GM12873 (cell line): Measurements from ENCODE around the gene TNN.

ENCODE experiments used
- TF ChIP-seq, protein P1 (sequence below): IDR thresholded peaks from 2 replicates; pipeline ENCODE4 v1.5.1; 2012; ENCODE audit warnings: low read depth, mild to moderate bottlenecking, moderate library complexity, low read length, control low read depth; ENCODE audit not compliant: insufficient read depth; ENCODE audit errors: missing control alignments

TNN gene

DNA sequence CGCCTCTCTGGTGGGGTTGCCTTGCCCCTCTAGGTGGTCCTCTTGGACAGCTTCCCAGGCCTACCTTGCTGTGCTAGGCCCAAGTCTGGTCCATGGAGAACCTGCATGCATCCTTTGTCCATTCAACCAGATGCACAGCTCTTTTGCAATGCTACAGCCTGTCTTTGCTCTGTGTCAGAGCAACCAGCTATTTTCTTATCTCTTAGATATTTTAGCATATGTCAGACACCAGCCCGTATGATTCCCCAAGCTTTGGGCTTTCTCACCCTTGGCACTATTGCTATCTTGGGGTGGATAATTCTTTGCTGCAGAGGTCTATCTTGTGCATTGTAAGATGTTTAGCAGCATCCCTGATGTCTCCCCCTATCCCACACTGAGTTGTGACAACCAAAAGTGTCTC, 32.3 kb downstream of the TNN start:
- TF ChIP-seq, protein P1, sequence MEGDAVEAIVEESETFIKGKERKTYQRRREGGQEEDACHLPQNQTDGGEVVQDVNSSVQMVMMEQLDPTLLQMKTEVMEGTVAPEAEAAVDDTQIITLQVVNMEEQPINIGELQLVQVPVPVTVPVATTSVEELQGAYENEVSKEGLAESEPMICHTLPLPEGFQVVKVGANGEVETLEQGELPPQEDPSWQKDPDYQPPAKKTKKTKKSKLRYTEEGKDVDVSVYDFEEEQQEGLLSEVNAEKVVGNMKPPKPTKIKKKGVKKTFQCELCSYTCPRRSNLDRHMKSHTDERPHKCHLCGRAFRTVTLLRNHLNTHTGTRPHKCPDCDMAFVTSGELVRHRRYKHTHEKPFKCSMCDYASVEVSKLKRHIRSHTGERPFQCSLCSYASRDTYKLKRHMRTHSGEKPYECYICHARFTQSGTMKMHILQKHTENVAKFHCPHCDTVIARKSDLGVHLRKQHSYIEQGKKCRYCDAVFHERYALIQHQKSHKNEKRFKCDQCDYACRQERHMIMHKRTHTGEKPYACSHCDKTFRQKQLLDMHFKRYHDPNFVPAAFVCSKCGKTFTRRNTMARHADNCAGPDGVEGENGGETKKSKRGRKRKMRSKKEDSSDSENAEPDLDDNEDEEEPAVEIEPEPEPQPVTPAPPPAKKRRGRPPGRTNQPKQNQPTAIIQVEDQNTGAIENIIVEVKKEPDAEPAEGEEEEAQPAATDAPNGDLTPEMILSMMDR = no peak

DNA sequence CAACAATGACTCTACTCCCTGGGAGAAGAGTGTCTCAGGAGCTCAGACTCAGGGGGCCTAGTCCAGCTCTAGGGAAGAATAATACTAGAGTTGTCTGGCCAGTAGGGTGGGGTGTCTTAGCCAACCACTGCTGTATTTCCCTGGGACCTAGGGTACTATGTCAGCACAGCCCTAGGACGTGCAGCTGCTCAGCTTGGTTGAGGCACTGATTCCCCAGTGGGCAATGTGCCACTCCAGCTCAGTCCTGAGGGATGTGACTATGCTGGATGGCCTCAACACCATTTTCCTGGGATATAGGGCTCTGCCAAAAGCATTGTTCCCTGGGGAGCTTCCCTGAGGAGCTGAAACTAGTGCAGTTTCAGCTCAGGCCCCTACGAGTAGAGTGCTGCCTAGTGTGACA, 47.4 kb downstream of the TNN start:
- TF ChIP-seq, protein P1 = no peak

- TF ChIP-seq, protein P1 = no peak
Measured at GRCh38 chr1:175116210-175116798, 48.7 kb downstream of the TNN start.

- TF ChIP-seq, protein P1 = no peak
Measured at GRCh38 chr1:175116903-175117302, 49.3 kb downstream of the TNN start.

- TF ChIP-seq, protein P1 = no peak
Measured at GRCh38 chr1:175118375-175119367, 51.0 kb downstream of the TNN start.

GRCh38 chr1:175120511-175120910, 52.9 kb downstream of the TNN start:
- TF ChIP-seq, protein P1 = no peak

- TF ChIP-seq, protein P1 = no peak
Measured at GRCh38 chr1:175124861-175125260, 57.2 kb downstream of the TNN start.
